ENCODE measurements around the gene DHRSX.

DHRSX gene

GRCh38 chrX:2548711-2549423 lies 48.1 kb upstream of the DHRSX start:
- Histone ChIP-seq H3K36me3 (ENCODE audit: control insufficient read depth in 2 of 2, insufficient read depth in 1 of 2, low read length in 2 of 2) (no peaks in the 10 kb centered on the region), H3K4me3 (ENCODE audit: low read depth, low read length) (no peak overlapping the region), H3K4me1 (ENCODE audit: control insufficient read depth, insufficient read depth, low read length) (peaks cover 12% of the 10 kb centered on the region), H3K27ac (ENCODE audit: extremely low read depth, low read depth, low read length) (peak overlapping the region; percentile 0; the same call in 1 of the 2 replicates), H3K9me3 (ENCODE audit: control insufficient read depth, insufficient read depth, low read depth, low read length) (no peaks in the 10 kb centered on the region)
- ChIA-PET POLR2A (no interaction called here), CTCF (no interaction called here)
- 0 out of 2 replicates have a peak, but pooled peaks have one; percentile 33 for TF ChIP-seq ZBTB44 (tag by site-specific recombination; IDR thresholded peaks at IDR 0.05)
- no peak for TF ChIP-seq ZNF311 (tag by site-specific recombination; IDR thresholded peaks at IDR 0.05; ENCODE audit: borderline replicate concordance)

- TF ChIP-seq ZBTB21 (tag by site-specific recombination; IDR thresholded peaks at IDR 0.05) (no peak), ZNF747 (tag by site-specific recombination; IDR thresholded peaks at IDR 0.05) (no peak), GLI2 (tag by site-specific recombination; IDR thresholded peaks at IDR 0.05; ENCODE audit: borderline replicate concordance, low read depth) (no peak), ZNF529 (tag by site-specific recombination; IDR thresholded peaks at IDR 0.05; ENCODE audit: insufficient replicate concordance) (no peak), KLF8 (tag by site-specific recombination; IDR thresholded peaks at IDR 0.05) (no peak), PBX3 (CRISPR knock-in tag; IDR thresholded peaks at IDR 0.05) (no peak), ZNF548 (tag by site-specific recombination; IDR thresholded peaks at IDR 0.05) (no peak), ZNF514 (tag by site-specific recombination; IDR thresholded peaks at IDR 0.05) (no peak), ZNF37A (tag by site-specific recombination; IDR thresholded peaks at IDR 0.05) (no peak), ZNF600 (tag by site-specific recombination; IDR thresholded peaks at IDR 0.05) (no peak), INSM2 (tag by site-specific recombination; IDR thresholded peaks at IDR 0.05) (no peak), HOXD13 (CRISPR knock-in tag; IDR thresholded peaks at IDR 0.05; ENCODE audit: borderline replicate concordance) (no peak)
- Histone ChIP-seq H3K27ac (ENCODE audit: extremely low read depth, low read depth, low read length) (no peak overlapping the region), H3K4me1 (ENCODE audit: control insufficient read depth, insufficient read depth, low read length) (peaks cover 12% of the 10 kb centered on the region), H3K9me3 (ENCODE audit: control insufficient read depth, insufficient read depth, low read depth, low read length) (no peaks in the 10 kb centered on the region), H3K36me3 (ENCODE audit: control insufficient read depth in 2 of 2, insufficient read depth in 1 of 2, low read length in 2 of 2) (no peaks in the 10 kb centered on the region), H3K4me3 (ENCODE audit: low read depth, low read length) (no peak overlapping the region)
- POLR2A ChIA-PET, result no interaction called here
- CTCF ChIA-PET, result no interaction called here
Observed at GRCh38 chrX:2547736-2548135, 47.0 kb upstream of the DHRSX start.

- H3K4me3 ChIP-seq (ENCODE audit: low read depth, low read length), result no peak overlapping the region
- ChIA-PET CTCF (no interaction called here), POLR2A (no interaction called here)
- peaks cover 10% of the 10 kb centered on the region for H3K4me1 ChIP-seq (ENCODE audit: control insufficient read depth, insufficient read depth, low read length)
- no peak overlapping the region for H3K27ac ChIP-seq (ENCODE audit: extremely low read depth, low read depth, low read length)
- no peaks in the 10 kb centered on the region for H3K9me3 ChIP-seq (ENCODE audit: control insufficient read depth, insufficient read depth, low read depth, low read length)
- TF ChIP-seq ZNF404 (tag by site-specific recombination; IDR thresholded peaks at IDR 0.05), result no peak
- no peaks in the 10 kb centered on the region for H3K36me3 ChIP-seq (ENCODE audit: control insufficient read depth in 2 of 2, insufficient read depth in 1 of 2, low read length in 2 of 2)
Observed at GRCh38 chrX:2546496-2546895, 45.7 kb upstream of the DHRSX start.

Data from HEK293 (cell line).